MCF 10A (cell line): ENCODE measurements around the gene ENTREP1. TPM values are rescaled to one million over a fixed set of nuclear protein-coding genes. Genes with fewer than 3 reads are reported as not detected.

Source experiments
- BruUV-seq: library from RNA; stranded (reverse); fragments of 400-500 nt; replicated peaks from 2 replicates; lab custom pipeline; 2021; lab: Mats Ljungman, UMichigan
- CTCF ChIA-PET: fragments of 300-600 bp; sonication (Branson Sonifier 250); formaldehyde crosslinking; extraction: SDS; loops from one replicate; lab custom pipeline; 2021; ENCODE audit warnings: antibody characterized with exemption, inconsistent platforms; lab: Yijun Ruan, JAX
- POLR2A ChIA-PET: fragments of 300-600, 350-650 bp; sonication (Branson Sonifier 250); formaldehyde crosslinking; extraction: SDS; loops from one replicate; lab custom pipeline; 2020; ENCODE audit warnings: antibody characterized with exemption, inconsistent platforms; lab: Yijun Ruan, JAX
- DNase-seq: peaks from one replicate; pipeline ENCODE4 v3.0.0-alpha.2; 2018; ENCODE audit not compliant: unreplicated experiment
- H3K27ac Mint-ChIP-seq: one replicate; pipeline ENCODE4 v1.8.0; 2022; ENCODE audit warnings: mild to moderate bottlenecking, low read depth, mixed read lengths; ENCODE audit not compliant: unreplicated experiment
- H3K27me3 Mint-ChIP-seq: one replicate; pipeline ENCODE4 v1.8.0; 2022; ENCODE audit warnings: mixed read lengths; ENCODE audit not compliant: insufficient read depth, unreplicated experiment
- H3K36me3 Mint-ChIP-seq: one replicate; pipeline ENCODE4 v1.8.0; 2022; ENCODE audit warnings: mild to moderate bottlenecking, moderate library complexity, mixed read lengths; ENCODE audit not compliant: insufficient read depth, unreplicated experiment
- H3K4me1 Mint-ChIP-seq: one replicate; pipeline ENCODE4 v1.8.0; 2022; ENCODE audit warnings: mixed read lengths; ENCODE audit not compliant: insufficient read depth, unreplicated experiment
- H3K4me3 Mint-ChIP-seq: one replicate; pipeline ENCODE4 v1.8.0; 2022; ENCODE audit warnings: mild to moderate bottlenecking, moderate library complexity, mixed read lengths; ENCODE audit not compliant: unreplicated experiment
- H3K9me3 Mint-ChIP-seq: one replicate; pipeline ENCODE4 v1.8.0; 2022; ENCODE audit warnings: mixed read lengths; ENCODE audit not compliant: unreplicated experiment
- CTCF ChIP-seq: fragments of 200-600 bp; IDR thresholded peaks from one replicate; pipeline ENCODE4 v1.8.0; 2022; ENCODE audit warnings: antibody characterized with exemption, mild to moderate bottlenecking; ENCODE audit not compliant: unreplicated experiment
- intact Hi-C: fragments of 100-400 bp; cut with micrococcal nuclease; formaldehyde crosslinking; loops from 2 replicates; pipeline ENCODE4 v1.14.1; 2022
- total RNA-seq: library from RNA; stranded (reverse); gene quantifications from 2 replicates; pipeline ENCODE4 v1.2.3, GENCODE V29; 2022

ENTREP1 gene
- total RNA-seq, 1 experiment from 2014 or later = 0.35 TPM

GRCh38 chr9:69363191-69363590 lies 38.2 kb downstream of the ENTREP1 start:
- no peak for DNase-seq
- intact Hi-C loops = no loop called here
- ChIA-PET CTCF (interaction anchor here (1.2 kb wide), 1 partner anchor 22 kb away, joined by 3 read pairs; no protein-coding TSS in a partner anchor), POLR2A (no interaction called here)
- Mint-ChIP-seq H3K4me3 (no peak overlapping the region), H3K36me3 (no peaks in the 10 kb centered on the region), H3K27ac (no peak overlapping the region), H3K27me3 (peaks cover 82% of the 10 kb centered on the region), H3K9me3 (no peaks in the 10 kb centered on the region), H3K4me1 (no peaks in the 10 kb centered on the region)
- no peak for TF ChIP-seq CTCF
- BruUV-seq = no TSS peak

- Mint-ChIP-seq H3K9me3 (no peaks in the 10 kb centered on the region), H3K27me3 (peaks cover 84% of the 10 kb centered on the region), H3K36me3 (no peaks in the 10 kb centered on the region), H3K27ac (no peak overlapping the region), H3K4me1 (no peaks in the 10 kb centered on the region), H3K4me3 (no peak overlapping the region)
- CTCF ChIA-PET = no interaction called here
- TF ChIP-seq CTCF = no peak
- intact Hi-C loops = no loop called here
- no TSS peak for BruUV-seq
- DNase-seq = no peak
- POLR2A ChIA-PET = interaction anchor here (1.4 kb wide), 1 partner anchor 14 kb away, joined by 3 read pairs; no protein-coding TSS in a partner anchor
Observed at GRCh38 chr9:69364510-69365150, 39.6 kb downstream of the ENTREP1 start.

- TF ChIP-seq CTCF = no peak
- no TSS peak for BruUV-seq
- Mint-ChIP-seq H3K36me3 (no peaks in the 10 kb centered on the region), H3K27ac (no peak overlapping the region), H3K4me3 (no peak overlapping the region), H3K4me1 (no peaks in the 10 kb centered on the region), H3K27me3 (peaks cover 26% of the 10 kb centered on the region), H3K9me3 (no peaks in the 10 kb centered on the region)
- intact Hi-C loops = no loop called here
- ChIA-PET CTCF (interaction anchor here (0.9 kb wide), 1 partner anchor 45 kb away, joined by 3 read pairs; no protein-coding TSS in a partner anchor), POLR2A (no interaction called here)
- DNase-seq = peak; percentile 35
Observed at GRCh38 chr9:69370430-69370829, 45.4 kb downstream of the ENTREP1 start.

GRCh38 chr9:69371001-69371400 lies 46.0 kb downstream of the ENTREP1 start:
- intact Hi-C loops = no loop called here
- Mint-ChIP-seq H3K27me3 (peaks cover 20% of the 10 kb centered on the region), H3K4me3 (no peak overlapping the region), H3K27ac (no peak overlapping the region), H3K36me3 (no peaks in the 10 kb centered on the region), H3K4me1 (no peaks in the 10 kb centered on the region), H3K9me3 (no peaks in the 10 kb centered on the region)
- no peak for DNase-seq
- ChIA-PET CTCF (interaction anchor here (0.9 kb wide), 1 partner anchor 45 kb away, joined by 3 read pairs; no protein-coding TSS in a partner anchor), POLR2A (interaction anchor here (0.6 kb wide), 1 partner anchor 203 kb away, joined by 3 read pairs; no protein-coding TSS in a partner anchor)
- no peak for TF ChIP-seq CTCF
- no TSS peak for BruUV-seq
